GM10847 (cell line): ENCODE measurements around the gene GPR33.

ENCODE experiments used
- POLR2A ChIP-seq: IDR thresholded peaks from 2 replicates; pipeline ENCODE4 v1.6.1; 2011; ENCODE audit not compliant: insufficient read length; ENCODE audit errors: extremely low read depth

GPR33 gene

GRCh38 chr14:31439561-31439960 is 48.3 kb downstream of the GPR33 start:
- TF ChIP-seq POLR2A = no peak

- no peak for TF ChIP-seq POLR2A
Observed at GRCh38 chr14:31435276-31435675, 52.6 kb downstream of the GPR33 start.
